Measurements from ENCODE around the gene MTSS2.
"Not testable (repeated sequence)": the region's sequence is repeated elsewhere in the genome, so short reads cannot be mapped to it uniquely, and the experiment has no call there.

Gene MTSS2

GRCh38 chr16:70657956-70658355 lies 27.9 kb downstream of the MTSS2 start:
- in situ Hi-C loops (cut with HindIII; ENCODE audit: low sequenced_read_pairs), result loop anchor here (10.0 kb wide), 1 partner anchor 93 kb away; no protein-coding TSS in a partner anchor

- in situ Hi-C loops (cut with HindIII; ENCODE audit: low sequenced_read_pairs), result loop anchor here (10.0 kb wide), 1 partner anchor 92 kb away; no protein-coding TSS in a partner anchor
Observed at GRCh38 chr16:70656712-70657263, 29.1 kb downstream of the MTSS2 start.

- in situ Hi-C loops (cut with HindIII; ENCODE audit: low sequenced_read_pairs), result loop anchor here (10.0 kb wide), 1 partner anchor 91 kb away; no protein-coding TSS in a partner anchor
Observed at GRCh38 chr16:70656065-70656711, 29.7 kb downstream of the MTSS2 start.

GRCh38 chr16:70653809-70654771 lies 31.8 kb downstream of the MTSS2 start:
- in situ Hi-C loops (cut with HindIII; ENCODE audit: low sequenced_read_pairs), result loop anchor here (10.0 kb wide), 1 partner anchor 89 kb away; no protein-coding TSS in a partner anchor

- in situ Hi-C loops (cut with HindIII; ENCODE audit: low sequenced_read_pairs), result loop anchor here (10.0 kb wide), 1 partner anchor 89 kb away; no protein-coding TSS in a partner anchor
Observed at GRCh38 chr16:70653406-70653805, 32.4 kb downstream of the MTSS2 start.

- in situ Hi-C loops (cut with HindIII; ENCODE audit: low sequenced_read_pairs), result loop anchor here (10.0 kb wide), 1 partner anchor 88 kb away; no protein-coding TSS in a partner anchor
Observed at GRCh38 chr16:70652322-70652721, 33.5 kb downstream of the MTSS2 start.

GRCh38 chr16:70651524-70651923 lies 34.3 kb downstream of the MTSS2 start:
- in situ Hi-C loops (cut with HindIII; ENCODE audit: low sequenced_read_pairs), result loop anchor here (10.0 kb wide), 1 partner anchor 87 kb away; no protein-coding TSS in a partner anchor

- in situ Hi-C loops (cut with HindIII; ENCODE audit: low sequenced_read_pairs), result loop anchor here (10.0 kb wide), 1 partner anchor 85 kb away; no protein-coding TSS in a partner anchor
Observed at GRCh38 chr16:70650216-70650615, 35.6 kb downstream of the MTSS2 start.

GRCh38 chr16:70649300-70649699 lies 36.6 kb downstream of the MTSS2 start:
- in situ Hi-C loops (cut with HindIII; ENCODE audit: low sequenced_read_pairs), result loop anchor here (5.0 kb wide), 1 partner anchor 117 kb away; no protein-coding TSS in a partner anchor

GRCh38 chr16:70648606-70649005 lies 37.2 kb downstream of the MTSS2 start:
- in situ Hi-C loops (cut with HindIII; ENCODE audit: low sequenced_read_pairs), result loop anchor here (5.0 kb wide), 1 partner anchor 116 kb away; no protein-coding TSS in a partner anchor

GRCh38 chr16:70647441-70648359 lies 38.2 kb downstream of the MTSS2 start:
- in situ Hi-C loops (cut with HindIII; ENCODE audit: low sequenced_read_pairs), result loop anchor here (5.0 kb wide), 1 partner anchor 115 kb away; no protein-coding TSS in a partner anchor

GRCh38 chr16:70646260-70647241 lies 39.3 kb downstream of the MTSS2 start, which contains the start of gene IL34:
TSS of gene IL34 (plus strand) at chr16:70646559. CDS start at chr16:70646948, 389 bp downstream.
- in situ Hi-C loops (cut with HindIII; ENCODE audit: low sequenced_read_pairs), result loop anchor here (5.0 kb wide), 1 partner anchor 114 kb away; no protein-coding TSS in a partner anchor

- in situ Hi-C loops (cut with HindIII; ENCODE audit: low sequenced_read_pairs), result loop anchor here (5.0 kb wide), 1 partner anchor 113 kb away; no protein-coding TSS in a partner anchor
Observed at GRCh38 chr16:70644763-70645597, 40.9 kb downstream of the MTSS2 start.

GRCh38 chr16:70643264-70643663 lies 42.6 kb downstream of the MTSS2 start:
- in situ Hi-C loops (cut with HindIII; ENCODE audit: low sequenced_read_pairs), result not testable (repeated sequence)

- in situ Hi-C loops (cut with HindIII; ENCODE audit: low sequenced_read_pairs), result no loop called here
Observed at GRCh38 chr16:70642633-70643032, 43.2 kb downstream of the MTSS2 start.

- in situ Hi-C loops (cut with HindIII; ENCODE audit: low sequenced_read_pairs), result no loop called here
Observed at GRCh38 chr16:70638814-70639792, 46.8 kb downstream of the MTSS2 start.
